HUES48 (cell line): Measurements from ENCODE around the gene ATXN3.
"Not testable (repeated sequence)": the region's sequence is repeated elsewhere in the genome, so short reads cannot be mapped to it uniquely, and the experiment has no call there.

Experiments used
- H3K27ac ChIP-seq: one replicate; pipeline ENCODE4 v1.7.0; 2013; ENCODE audit warnings: low read depth, low read length, inconsistent platforms
- H3K27me3 ChIP-seq: 2 replicates; pipeline ENCODE4 v1.6.1; 2013; ENCODE audit warnings: mild to moderate bottlenecking, low read length; ENCODE audit not compliant: control insufficient read depth, insufficient read depth
- H3K36me3 ChIP-seq: 2 replicates; pipeline ENCODE4 v1.6.1; 2013; ENCODE audit warnings: low read length; ENCODE audit not compliant: control insufficient read depth, insufficient read depth
- H3K4me1 ChIP-seq: 2 replicates; pipeline ENCODE4 v1.6.1; 2013; ENCODE audit warnings: mild to moderate bottlenecking, low read length; ENCODE audit not compliant: control insufficient read depth, insufficient read depth
- H3K4me3 ChIP-seq: 2 replicates; pipeline ENCODE4 v1.5.1; 2013; ENCODE audit warnings: mild to moderate bottlenecking, low read depth, low read length
- H3K9ac ChIP-seq: 2 replicates; pipeline ENCODE4 v1.6.1; 2013; ENCODE audit warnings: mild to moderate bottlenecking, low read depth, low read length, moderate library complexity
- H3K9me3 ChIP-seq: 2 replicates; pipeline ENCODE4 v1.6.1; 2013; ENCODE audit warnings: low read length; ENCODE audit not compliant: control insufficient read depth, insufficient read depth

Gene ATXN3

GRCh38 chr14:92058006-92058917 lies 48.1 kb downstream of the ATXN3 start:
- no peaks in the 10 kb centered on the region for H3K27me3 ChIP-seq
- H3K36me3 ChIP-seq: no peaks in the 10 kb centered on the region; the same call in 1 of the 2 replicates
- peaks cover 9% of the 10 kb centered on the region; the same call in 1 of the 2 replicates for H3K4me1 ChIP-seq
- H3K9me3 ChIP-seq: no peaks in the 10 kb centered on the region
- H3K9ac ChIP-seq: no peak overlapping the region
- no peak overlapping the region for H3K4me3 ChIP-seq
- H3K27ac ChIP-seq: peak overlapping the region; percentile 55

- H3K9me3 ChIP-seq: no peaks in the 10 kb centered on the region
- no peaks in the 10 kb centered on the region for H3K36me3 ChIP-seq
- no peak overlapping the region for H3K27ac ChIP-seq
- no peak overlapping the region for H3K9ac ChIP-seq
- no peaks in the 10 kb centered on the region for H3K27me3 ChIP-seq
- no peak overlapping the region for H3K4me3 ChIP-seq
- peaks cover 5% of the 10 kb centered on the region; the same call in 1 of the 2 replicates for H3K4me1 ChIP-seq
These were observed 56.6 kb downstream of the ATXN3 start for GRCh38 chr14:92049781-92050180.

- not testable (repeated sequence) for H3K27me3 ChIP-seq, H3K9ac ChIP-seq, H3K27ac ChIP-seq, H3K9me3 ChIP-seq, H3K36me3 ChIP-seq, H3K4me3 ChIP-seq, H3K4me1 ChIP-seq
These were observed 57.2 kb downstream of the ATXN3 start for GRCh38 chr14:92049221-92049620.

GRCh38 chr14:92045904-92046303 lies 60.5 kb downstream of the ATXN3 start:
- H3K27ac ChIP-seq, H3K9ac ChIP-seq, H3K27me3 ChIP-seq, H3K4me3 ChIP-seq, H3K36me3 ChIP-seq, H3K4me1 ChIP-seq, H3K9me3 ChIP-seq: not testable (repeated sequence)

GRCh38 chr14:92041766-92042165 lies 64.6 kb downstream of the ATXN3 start:
- not testable (repeated sequence) for H3K27ac ChIP-seq, H3K36me3 ChIP-seq, H3K9me3 ChIP-seq

GRCh38 chr14:92041203-92041602 lies 65.2 kb downstream of the ATXN3 start:
- Histone ChIP-seq H3K36me3 (no peaks in the 10 kb centered on the region), H3K4me1 (peaks cover 13% of the 10 kb centered on the region; the same call in 1 of the 2 replicates), H3K4me3 (peak overlapping the region; percentile 84; the same call in 1 of the 2 replicates), H3K27ac (no peak overlapping the region), H3K9ac (no peak overlapping the region), H3K27me3 (no peaks in the 10 kb centered on the region), H3K9me3 (no peaks in the 10 kb centered on the region)

More at GRCh38 chr14:92041766-92042165, 64.6 kb downstream of the ATXN3 start:
- not testable (repeated sequence) for H3K27me3 ChIP-seq, H3K4me3 ChIP-seq, H3K9ac ChIP-seq
- peaks cover 13% of the 10 kb centered on the region; the same call in 1 of the 2 replicates for H3K4me1 ChIP-seq

GRCh38 chr14:92040431-92041051 lies 65.8 kb downstream of the ATXN3 start:
- Histone ChIP-seq H3K36me3 (no peaks in the 10 kb centered on the region), H3K27ac (peak overlapping the region; percentile 100), H3K4me3 (peak overlapping the region; percentile 84), H3K4me1 (peaks cover 13% of the 10 kb centered on the region; the same call in 1 of the 2 replicates), H3K9me3 (no peaks in the 10 kb centered on the region), H3K27me3 (no peaks in the 10 kb centered on the region), H3K9ac (peak overlapping the region; percentile 94)

GRCh38 chr14:92039719-92040430 lies 66.5 kb downstream of the ATXN3 start, which contains the start of gene TRIP11:
TSS of gene TRIP11 (minus strand) at chr14:92040059. CDS start at chr14:92039685, 374 bp downstream.
- H3K27ac ChIP-seq: peak within 1 kb of the TSS; percentile 100
- no peaks in the 10 kb centered on the region for H3K9me3 ChIP-seq
- H3K36me3 ChIP-seq: no peaks in the 10 kb centered on the region
- peak within 1 kb of the TSS; percentile 94 for H3K9ac ChIP-seq
- H3K4me1 ChIP-seq: peaks cover 13% of the 10 kb centered on the region; the same call in 1 of the 2 replicates
- H3K27me3 ChIP-seq: no peaks in the 10 kb centered on the region
- peak within 1 kb of the TSS; percentile 84 for H3K4me3 ChIP-seq

- Histone ChIP-seq H3K4me1 (peaks cover 13% of the 10 kb centered on the region; the same call in 1 of the 2 replicates), H3K27ac (peak overlapping the region; percentile 100), H3K9ac (peak overlapping the region; percentile 94), H3K36me3 (no peaks in the 10 kb centered on the region), H3K9me3 (no peaks in the 10 kb centered on the region), H3K4me3 (peak overlapping the region; percentile 84), H3K27me3 (no peaks in the 10 kb centered on the region)
These were observed 67.2 kb downstream of the ATXN3 start for GRCh38 chr14:92039063-92039718.

GRCh38 chr14:92037989-92038388 lies 68.4 kb downstream of the ATXN3 start:
- Histone ChIP-seq H3K4me3 (peak overlapping the region; percentile 84), H3K9ac (no peak overlapping the region)

More at GRCh38 chr14:92037989-92038388, 68.4 kb downstream of the ATXN3 start:
- Histone ChIP-seq H3K27me3 (no peaks in the 10 kb centered on the region), H3K4me1 (peaks cover 13% of the 10 kb centered on the region; the same call in 1 of the 2 replicates), H3K36me3 (no peaks in the 10 kb centered on the region), H3K9me3 (no peaks in the 10 kb centered on the region), H3K27ac (no peak overlapping the region)
